Sigmoid colon (tissue), 4 donors: ENCODE results near the gene FMNL3.

ENCODE experiments used
- EP300 ChIP-seq, 4 donors: sonication (generic); formaldehyde crosslinking; IDR thresholded peaks; one replicate each; pipeline ENCODE4 v1.6.1; 2017; ENCODE audit warnings: antibody characterized with exemption in 4 of 4
- TF ChIP-seq, protein P1 (sequence below), 4 experiments: fragments of 450-650 bp in 3 of 4; fragments of 200-600 bp in 1 of 4; IDR thresholded peaks; one replicate each; pipeline ENCODE4 v1.5.1; 2016 to 2019; ENCODE audit warnings: antibody characterized with exemption in 4 of 4, mild to moderate bottlenecking in 3 of 4, moderate library complexity in 2 of 4

- TF ChIP-seq EP300 (IDR thresholded peaks at IDR 0.05): no peak
- TF ChIP-seq, protein P1, sequence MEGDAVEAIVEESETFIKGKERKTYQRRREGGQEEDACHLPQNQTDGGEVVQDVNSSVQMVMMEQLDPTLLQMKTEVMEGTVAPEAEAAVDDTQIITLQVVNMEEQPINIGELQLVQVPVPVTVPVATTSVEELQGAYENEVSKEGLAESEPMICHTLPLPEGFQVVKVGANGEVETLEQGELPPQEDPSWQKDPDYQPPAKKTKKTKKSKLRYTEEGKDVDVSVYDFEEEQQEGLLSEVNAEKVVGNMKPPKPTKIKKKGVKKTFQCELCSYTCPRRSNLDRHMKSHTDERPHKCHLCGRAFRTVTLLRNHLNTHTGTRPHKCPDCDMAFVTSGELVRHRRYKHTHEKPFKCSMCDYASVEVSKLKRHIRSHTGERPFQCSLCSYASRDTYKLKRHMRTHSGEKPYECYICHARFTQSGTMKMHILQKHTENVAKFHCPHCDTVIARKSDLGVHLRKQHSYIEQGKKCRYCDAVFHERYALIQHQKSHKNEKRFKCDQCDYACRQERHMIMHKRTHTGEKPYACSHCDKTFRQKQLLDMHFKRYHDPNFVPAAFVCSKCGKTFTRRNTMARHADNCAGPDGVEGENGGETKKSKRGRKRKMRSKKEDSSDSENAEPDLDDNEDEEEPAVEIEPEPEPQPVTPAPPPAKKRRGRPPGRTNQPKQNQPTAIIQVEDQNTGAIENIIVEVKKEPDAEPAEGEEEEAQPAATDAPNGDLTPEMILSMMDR (IDR thresholded peaks at IDR 0.05): no peak
These were observed 74.1 kb downstream of the FMNL3 start for GRCh38 chr12:49632986-49633702.
